KMS-11 (cell line): ENCODE results near the gene SMC1B.

Experiments used
- H2AFZ ChIP-seq: fragments of 200-600 bp; sonication (generic); 2 replicates; pipeline ENCODE4 v1.6.1; 2016; ENCODE audit warnings: antibody characterized with exemption, mixed run types, low read depth
- H3K27ac ChIP-seq: fragments of 200-600 bp; sonication (generic); 2 replicates; pipeline ENCODE4 v1.6.1; 2016; ENCODE audit warnings: mild to moderate bottlenecking, mixed run types
- H3K27me3 ChIP-seq: fragments of 200-600 bp; sonication (generic); 2 replicates; pipeline ENCODE4 v1.6.1; 2017; ENCODE audit warnings: mild to moderate bottlenecking, low read depth, mixed run types, moderate library complexity; ENCODE audit not compliant: insufficient read depth
- H3K36me3 ChIP-seq: fragments of 200-600 bp; sonication (generic); 2 replicates; pipeline ENCODE4 v1.6.1; 2017; ENCODE audit warnings: mild to moderate bottlenecking, mixed run types; ENCODE audit not compliant: insufficient read depth
- H3K4me1 ChIP-seq: fragments of 200-600 bp; sonication (generic); 2 replicates; pipeline ENCODE4 v1.6.1; 2016; ENCODE audit warnings: mild to moderate bottlenecking, low read depth, mixed run types; ENCODE audit not compliant: poor library complexity, severe bottlenecking
- H3K4me2 ChIP-seq: fragments of 200-600 bp; sonication (generic); 2 replicates; pipeline ENCODE4 v1.7.0; 2016; ENCODE audit warnings: mild to moderate bottlenecking, mixed run types
- H3K4me3 ChIP-seq: fragments of 200-600 bp; sonication (generic); IDR thresholded peaks from 2 replicates; pipeline ENCODE4 v1.6.1; 2017; ENCODE audit warnings: low read depth, low read length, mixed read lengths; ENCODE audit not compliant: insufficient read depth
- H3K79me2 ChIP-seq: fragments of 200-600 bp; sonication (generic); 2 replicates; pipeline ENCODE4 v1.6.1; 2016; ENCODE audit warnings: low read depth, mixed run types; ENCODE audit not compliant: insufficient read depth
- H3K9ac ChIP-seq: fragments of 200-600 bp; sonication (generic); 2 replicates; pipeline ENCODE4 v1.6.1; 2016; ENCODE audit warnings: mild to moderate bottlenecking, mixed run types
- H4K20me1 ChIP-seq: fragments of 200-600 bp; sonication (generic); 2 replicates; pipeline ENCODE4 v1.6.1; 2016; ENCODE audit warnings: mild to moderate bottlenecking, mixed run types; ENCODE audit not compliant: insufficient read depth
- TF ChIP-seq, protein P1 (sequence below): fragments of 200-600 bp; sonication (generic); conservative IDR thresholded peaks from 2 replicates; pipeline ENCODE4 v1.6.1; 2017; ENCODE audit warnings: low read depth, mild to moderate bottlenecking, antibody characterized with exemption, low read length, moderate library complexity, mixed read lengths

The SMC1B gene

DNA sequence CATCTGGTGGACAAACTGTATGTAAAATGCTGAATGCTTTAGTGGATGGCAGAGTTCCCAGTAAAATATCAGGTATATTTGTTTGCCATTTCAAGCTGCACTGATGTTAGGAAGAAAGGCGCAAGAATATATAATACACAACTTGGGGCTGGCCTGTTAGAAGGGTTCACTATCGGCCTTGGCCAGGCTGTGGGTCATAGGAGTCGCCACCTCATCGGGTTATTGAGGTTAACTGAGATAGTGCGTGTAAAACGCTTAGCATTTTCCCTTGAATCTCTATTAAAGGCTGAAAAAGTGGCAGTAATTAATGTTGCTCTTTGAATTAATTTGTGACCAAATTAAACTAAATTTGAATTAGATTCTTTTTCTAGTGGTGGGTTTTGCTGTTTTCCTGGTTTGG, 98.6 kb downstream of the SMC1B start:
- no peak overlapping the region for H3K4me3 ChIP-seq
- no peaks in the 10 kb centered on the region for H3K36me3 ChIP-seq
- H4K20me1 ChIP-seq, result no peaks in the 10 kb centered on the region
- TF ChIP-seq, protein P1, sequence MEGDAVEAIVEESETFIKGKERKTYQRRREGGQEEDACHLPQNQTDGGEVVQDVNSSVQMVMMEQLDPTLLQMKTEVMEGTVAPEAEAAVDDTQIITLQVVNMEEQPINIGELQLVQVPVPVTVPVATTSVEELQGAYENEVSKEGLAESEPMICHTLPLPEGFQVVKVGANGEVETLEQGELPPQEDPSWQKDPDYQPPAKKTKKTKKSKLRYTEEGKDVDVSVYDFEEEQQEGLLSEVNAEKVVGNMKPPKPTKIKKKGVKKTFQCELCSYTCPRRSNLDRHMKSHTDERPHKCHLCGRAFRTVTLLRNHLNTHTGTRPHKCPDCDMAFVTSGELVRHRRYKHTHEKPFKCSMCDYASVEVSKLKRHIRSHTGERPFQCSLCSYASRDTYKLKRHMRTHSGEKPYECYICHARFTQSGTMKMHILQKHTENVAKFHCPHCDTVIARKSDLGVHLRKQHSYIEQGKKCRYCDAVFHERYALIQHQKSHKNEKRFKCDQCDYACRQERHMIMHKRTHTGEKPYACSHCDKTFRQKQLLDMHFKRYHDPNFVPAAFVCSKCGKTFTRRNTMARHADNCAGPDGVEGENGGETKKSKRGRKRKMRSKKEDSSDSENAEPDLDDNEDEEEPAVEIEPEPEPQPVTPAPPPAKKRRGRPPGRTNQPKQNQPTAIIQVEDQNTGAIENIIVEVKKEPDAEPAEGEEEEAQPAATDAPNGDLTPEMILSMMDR, result no peak
- peaks cover 63% of the 10 kb centered on the region for H3K4me1 ChIP-seq
- H3K9ac ChIP-seq, result no peak overlapping the region
- H2AFZ ChIP-seq, result no peak overlapping the region
- H3K79me2 ChIP-seq, result peaks cover 86% of the 10 kb centered on the region
- H3K27me3 ChIP-seq, result no peaks in the 10 kb centered on the region
- no peak overlapping the region for H3K4me2 ChIP-seq
- H3K27ac ChIP-seq, result no peak overlapping the region

DNA sequence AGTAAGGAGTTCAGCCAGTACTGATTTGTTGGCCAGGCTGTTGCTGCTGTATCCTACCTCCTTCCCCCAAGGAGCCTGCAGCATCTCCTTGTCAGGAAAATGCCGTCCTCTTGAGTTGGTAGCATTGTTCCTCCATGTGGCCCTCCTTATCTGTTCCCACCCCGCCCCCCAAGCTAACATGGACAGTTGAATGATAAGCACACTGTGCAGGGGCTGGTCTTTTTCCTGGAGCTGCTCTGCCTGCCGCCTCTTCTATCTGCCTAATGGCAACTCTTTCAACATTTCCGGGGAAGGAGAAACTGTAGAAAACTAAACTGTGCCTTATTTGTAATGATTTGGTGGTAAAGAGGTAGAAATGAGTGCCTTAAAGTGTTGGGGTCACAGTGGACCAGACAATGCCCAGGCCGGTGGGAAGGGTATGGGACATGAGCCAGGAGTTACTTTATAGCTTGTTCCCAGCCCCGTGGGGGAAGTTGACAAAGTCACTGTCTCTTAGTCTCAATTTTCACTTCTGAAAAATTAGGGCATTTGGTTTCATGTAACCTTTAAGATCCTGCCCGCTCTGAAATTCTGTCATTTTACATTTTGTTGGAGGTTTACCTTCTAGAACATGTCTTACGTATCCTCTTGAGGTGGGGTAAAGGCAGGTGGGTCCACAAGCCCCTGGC, 99.2 kb downstream of the SMC1B start:
- H3K4me2 ChIP-seq, result no peak overlapping the region
- H3K4me1 ChIP-seq, result peaks cover 60% of the 10 kb centered on the region
- H3K27ac ChIP-seq, result no peak overlapping the region
- peaks cover 80% of the 10 kb centered on the region for H3K79me2 ChIP-seq
- no peak overlapping the region for H2AFZ ChIP-seq
- no peak overlapping the region for H3K4me3 ChIP-seq
- H3K36me3 ChIP-seq, result no peaks in the 10 kb centered on the region
- no peak overlapping the region for H3K9ac ChIP-seq
- H4K20me1 ChIP-seq, result no peaks in the 10 kb centered on the region
- H3K27me3 ChIP-seq, result no peaks in the 10 kb centered on the region
- TF ChIP-seq, protein P1, result no peak

DNA sequence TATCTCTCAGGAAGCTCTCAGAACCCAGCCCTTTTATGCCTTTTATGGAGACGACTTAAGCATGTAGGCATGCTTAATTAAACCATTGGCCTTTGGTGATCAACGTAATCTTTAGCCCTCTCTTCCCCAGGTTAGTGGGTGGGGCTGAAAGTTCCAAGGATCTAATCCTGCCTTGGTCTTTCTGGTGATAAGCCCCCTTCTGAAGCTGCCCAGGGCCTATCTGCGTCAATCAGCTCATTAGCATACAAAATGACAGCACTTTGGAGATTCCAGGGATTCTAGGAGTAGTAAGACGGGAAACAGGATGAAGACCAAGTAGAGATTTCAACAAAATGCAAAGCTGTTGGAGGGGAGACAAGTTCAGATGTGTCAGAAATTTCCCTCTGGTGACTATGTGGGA, 100.5 kb downstream of the SMC1B start:
- Histone ChIP-seq H3K27me3 (no peaks in the 10 kb centered on the region), H3K9ac (no peak overlapping the region), H2AFZ (no peak overlapping the region), H3K27ac (no peak overlapping the region), H3K4me1 (peaks cover 49% of the 10 kb centered on the region), H3K4me2 (no peak overlapping the region), H3K4me3 (no peak overlapping the region), H3K36me3 (no peaks in the 10 kb centered on the region), H3K79me2 (peaks cover 75% of the 10 kb centered on the region), H4K20me1 (no peaks in the 10 kb centered on the region)
- TF ChIP-seq, protein P1, result no peak

DNA sequence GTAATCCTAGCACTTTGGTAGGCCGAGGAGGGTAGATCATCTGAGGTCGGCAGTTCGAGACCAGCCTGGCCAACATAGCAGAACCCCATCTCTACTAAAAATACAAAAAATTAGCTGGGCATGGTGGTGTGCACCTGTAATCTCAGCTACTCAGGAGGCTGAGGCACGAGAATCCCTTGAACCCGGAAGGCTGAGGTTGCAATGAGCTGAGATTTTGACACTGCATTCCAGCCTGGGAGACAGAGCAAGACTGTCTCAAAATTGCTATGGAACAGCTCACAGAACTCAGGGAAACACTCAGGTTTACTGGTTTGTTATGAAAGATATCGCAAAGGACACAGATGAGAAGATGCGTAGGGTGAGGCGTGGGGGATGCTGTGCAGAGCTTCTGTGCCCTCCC, 101.0 kb downstream of the SMC1B start:
- Histone ChIP-seq H4K20me1 (no peaks in the 10 kb centered on the region), H3K4me3 (no peak overlapping the region), H3K27ac (no peak overlapping the region), H2AFZ (no peak overlapping the region), H3K9ac (no peak overlapping the region), H3K4me2 (no peak overlapping the region), H3K4me1 (peaks cover 45% of the 10 kb centered on the region), H3K27me3 (no peaks in the 10 kb centered on the region), H3K79me2 (peaks cover 70% of the 10 kb centered on the region), H3K36me3 (no peaks in the 10 kb centered on the region)
- TF ChIP-seq, protein P1, result no peak
